ENCODE results near the gene KCNH8.
"Not testable (repeated sequence)": the region's sequence is repeated elsewhere in the genome, so short reads cannot be mapped to it uniquely, and the experiment has no call there.

GRCh38 chr3:19102654-19103290 is 45.5 kb upstream of the KCNH8 start:
- TF ChIP-seq, protein P1, sequence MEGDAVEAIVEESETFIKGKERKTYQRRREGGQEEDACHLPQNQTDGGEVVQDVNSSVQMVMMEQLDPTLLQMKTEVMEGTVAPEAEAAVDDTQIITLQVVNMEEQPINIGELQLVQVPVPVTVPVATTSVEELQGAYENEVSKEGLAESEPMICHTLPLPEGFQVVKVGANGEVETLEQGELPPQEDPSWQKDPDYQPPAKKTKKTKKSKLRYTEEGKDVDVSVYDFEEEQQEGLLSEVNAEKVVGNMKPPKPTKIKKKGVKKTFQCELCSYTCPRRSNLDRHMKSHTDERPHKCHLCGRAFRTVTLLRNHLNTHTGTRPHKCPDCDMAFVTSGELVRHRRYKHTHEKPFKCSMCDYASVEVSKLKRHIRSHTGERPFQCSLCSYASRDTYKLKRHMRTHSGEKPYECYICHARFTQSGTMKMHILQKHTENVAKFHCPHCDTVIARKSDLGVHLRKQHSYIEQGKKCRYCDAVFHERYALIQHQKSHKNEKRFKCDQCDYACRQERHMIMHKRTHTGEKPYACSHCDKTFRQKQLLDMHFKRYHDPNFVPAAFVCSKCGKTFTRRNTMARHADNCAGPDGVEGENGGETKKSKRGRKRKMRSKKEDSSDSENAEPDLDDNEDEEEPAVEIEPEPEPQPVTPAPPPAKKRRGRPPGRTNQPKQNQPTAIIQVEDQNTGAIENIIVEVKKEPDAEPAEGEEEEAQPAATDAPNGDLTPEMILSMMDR (IDR thresholded peaks at IDR 0.05), result not testable (repeated sequence)
- not testable (repeated sequence) for TF ChIP-seq POLR2A (IDR thresholded peaks at IDR 0.05)

Data from Peyer's patch (tissue), 4 donors.